ENCODE data around the gene PDE6G. TPM values are rescaled to one million over a fixed set of nuclear protein-coding genes. Genes with fewer than 3 reads are reported as not detected.

PDE6G gene
- total and polyA plus RNA-seq, 11 donors, result 0.67 to 2.3 (median 1.1) TPM; not detected in 7

DNA sequence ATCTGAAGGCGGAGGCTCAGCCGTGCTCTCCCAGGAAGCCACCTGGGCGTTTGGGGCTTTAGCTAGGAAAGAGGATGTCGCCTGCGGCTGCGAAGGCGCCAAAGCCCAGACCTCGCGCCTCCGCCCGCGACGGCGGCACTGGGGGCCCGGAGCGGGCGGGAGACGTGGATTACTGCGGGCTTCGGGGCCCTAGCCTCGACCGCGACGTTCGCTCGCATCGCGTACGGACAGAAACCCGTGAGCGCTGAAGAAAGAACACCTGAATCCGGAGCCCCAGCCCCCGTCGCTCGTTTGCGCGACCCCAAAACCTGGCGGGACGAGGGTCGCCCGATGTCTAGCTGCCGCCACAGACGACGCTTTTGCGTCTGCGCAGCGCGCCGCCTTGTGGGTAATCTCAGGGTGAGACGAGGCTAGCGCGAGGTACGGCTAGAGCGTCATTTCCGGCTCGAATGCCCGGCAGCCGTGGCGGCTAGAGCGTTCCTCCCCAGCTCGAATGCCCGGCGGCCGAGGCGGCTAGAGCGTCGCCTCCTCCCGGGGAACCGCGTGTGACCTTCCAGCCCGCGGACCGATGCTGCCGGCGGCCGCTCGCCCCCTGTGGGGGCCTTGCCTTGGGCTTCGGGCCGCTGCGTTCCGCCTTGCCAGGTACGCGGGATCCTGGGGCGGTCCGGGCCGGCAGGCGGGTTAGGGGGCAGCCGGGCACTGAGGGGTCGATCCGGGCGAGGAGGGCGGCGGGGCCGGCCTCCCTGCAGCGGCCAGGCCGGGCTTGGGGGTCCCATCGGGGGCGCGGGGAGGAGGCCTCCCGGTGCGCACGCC is 46.8 kb upstream of the PDE6G start, which contains the start of gene MRPL12:
MRPL12 (plus strand) TSS at position 434 of the 813 bp plus-strand sequence; CDS start at position 569, 135 bp downstream.
- Histone ChIP-seq H3K4me3 (peak within 1 kb of the TSS; percentile 66 to 99 (median 88)), H3K9me3 (no peaks in the 10 kb centered on the region), H3K36me3 (peaks cover 0 to 78% (median 68%) of the 10 kb centered on the region in 9 donors), H3K27ac (peak within 1 kb of the TSS; percentile 41 to 97 (median 92)), H3K4me1 (peaks cover 0 to 36% (median 28%) of the 10 kb centered on the region in 12 donors), H3K27me3 (no peaks in the 10 kb centered on the region)
- TF ChIP-seq POLR2A (IDR thresholded peaks at IDR 0.05), result peak in 1 of 2 donors; percentile 89
- TF ChIP-seq, protein P1, sequence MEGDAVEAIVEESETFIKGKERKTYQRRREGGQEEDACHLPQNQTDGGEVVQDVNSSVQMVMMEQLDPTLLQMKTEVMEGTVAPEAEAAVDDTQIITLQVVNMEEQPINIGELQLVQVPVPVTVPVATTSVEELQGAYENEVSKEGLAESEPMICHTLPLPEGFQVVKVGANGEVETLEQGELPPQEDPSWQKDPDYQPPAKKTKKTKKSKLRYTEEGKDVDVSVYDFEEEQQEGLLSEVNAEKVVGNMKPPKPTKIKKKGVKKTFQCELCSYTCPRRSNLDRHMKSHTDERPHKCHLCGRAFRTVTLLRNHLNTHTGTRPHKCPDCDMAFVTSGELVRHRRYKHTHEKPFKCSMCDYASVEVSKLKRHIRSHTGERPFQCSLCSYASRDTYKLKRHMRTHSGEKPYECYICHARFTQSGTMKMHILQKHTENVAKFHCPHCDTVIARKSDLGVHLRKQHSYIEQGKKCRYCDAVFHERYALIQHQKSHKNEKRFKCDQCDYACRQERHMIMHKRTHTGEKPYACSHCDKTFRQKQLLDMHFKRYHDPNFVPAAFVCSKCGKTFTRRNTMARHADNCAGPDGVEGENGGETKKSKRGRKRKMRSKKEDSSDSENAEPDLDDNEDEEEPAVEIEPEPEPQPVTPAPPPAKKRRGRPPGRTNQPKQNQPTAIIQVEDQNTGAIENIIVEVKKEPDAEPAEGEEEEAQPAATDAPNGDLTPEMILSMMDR (IDR thresholded peaks at IDR 0.05), result peak in 9 of 12 donors; percentile 13 to 49 (median 32)
- ATAC-seq (peak; percentile 87 to 95 (median 93)), DNase-seq (peak; percentile 94 to 96 (median 95))
- intact Hi-C loops (cut with DNase I), result no loop called here
- 0% methylated on average over 47 to 102 of the region's 102 CpGs for WGBS, 4 donors

DNA sequence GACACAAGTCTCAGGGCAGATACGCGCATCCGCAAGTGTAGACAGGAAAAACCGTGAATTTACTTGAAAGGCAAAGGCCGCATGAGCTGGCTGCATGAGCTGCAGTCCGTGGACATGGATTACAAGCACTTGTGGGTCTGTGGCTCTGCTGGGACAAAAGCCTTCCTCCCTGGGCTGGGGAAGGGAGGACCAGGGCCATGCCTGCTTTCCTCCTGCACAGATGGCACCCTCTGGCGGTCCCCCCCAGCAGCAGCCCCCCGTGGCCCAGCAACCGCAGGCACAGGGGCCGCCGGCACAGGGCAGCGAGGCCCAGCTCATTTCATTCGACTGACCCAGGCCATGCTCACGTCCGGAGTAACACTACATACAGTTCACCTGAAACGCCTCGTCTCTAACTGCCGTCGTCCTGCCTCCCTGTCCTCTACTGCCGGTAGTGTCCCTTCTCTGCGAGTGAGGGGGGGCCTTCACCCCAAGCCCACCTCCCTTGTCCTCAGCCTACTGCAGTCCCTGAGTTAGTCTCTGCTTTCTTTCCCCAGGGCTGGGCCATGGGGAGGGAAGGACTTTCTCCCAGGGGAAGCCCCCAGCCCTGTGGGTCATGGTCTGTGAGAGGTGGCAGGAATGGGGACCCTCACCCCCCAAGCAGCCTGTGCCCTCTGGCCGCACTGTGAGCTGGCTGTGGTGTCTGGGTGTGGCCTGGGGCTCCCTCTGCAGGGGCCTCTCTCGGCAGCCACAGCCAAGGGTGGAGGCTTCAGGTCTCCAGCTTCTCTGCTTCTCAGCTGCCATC is 45.1 kb upstream of the PDE6G start:
- no peaks in the 10 kb centered on the region for H3K27me3 ChIP-seq
- DNase-seq, result no peak
- no peak for ATAC-seq
- no peaks in the 10 kb centered on the region for H3K9me3 ChIP-seq
- 68 to 78% (median 72%) methylated on average over 23 of the region's 23 CpGs for WGBS, 4 donors
- TF ChIP-seq POLR2A (IDR thresholded peaks at IDR 0.05), result no peak
- TF ChIP-seq, protein P1 (IDR thresholded peaks at IDR 0.05), result no peak
- intact Hi-C loops (cut with DNase I), result no loop called here
- H3K4me1 ChIP-seq, result peaks cover 0 to 48% (median 31%) of the 10 kb centered on the region in 12 donors
- H3K36me3 ChIP-seq, result peaks cover 4 to 78% (median 68%) of the 10 kb centered on the region in 9 donors
- H3K4me3 ChIP-seq, result peak overlapping the region in 10 of 12 donors; percentile 66 to 99 (median 88)
- H3K27ac ChIP-seq, result peak overlapping the region in 2 of 12 donors; percentile 91 to 94

DNA sequence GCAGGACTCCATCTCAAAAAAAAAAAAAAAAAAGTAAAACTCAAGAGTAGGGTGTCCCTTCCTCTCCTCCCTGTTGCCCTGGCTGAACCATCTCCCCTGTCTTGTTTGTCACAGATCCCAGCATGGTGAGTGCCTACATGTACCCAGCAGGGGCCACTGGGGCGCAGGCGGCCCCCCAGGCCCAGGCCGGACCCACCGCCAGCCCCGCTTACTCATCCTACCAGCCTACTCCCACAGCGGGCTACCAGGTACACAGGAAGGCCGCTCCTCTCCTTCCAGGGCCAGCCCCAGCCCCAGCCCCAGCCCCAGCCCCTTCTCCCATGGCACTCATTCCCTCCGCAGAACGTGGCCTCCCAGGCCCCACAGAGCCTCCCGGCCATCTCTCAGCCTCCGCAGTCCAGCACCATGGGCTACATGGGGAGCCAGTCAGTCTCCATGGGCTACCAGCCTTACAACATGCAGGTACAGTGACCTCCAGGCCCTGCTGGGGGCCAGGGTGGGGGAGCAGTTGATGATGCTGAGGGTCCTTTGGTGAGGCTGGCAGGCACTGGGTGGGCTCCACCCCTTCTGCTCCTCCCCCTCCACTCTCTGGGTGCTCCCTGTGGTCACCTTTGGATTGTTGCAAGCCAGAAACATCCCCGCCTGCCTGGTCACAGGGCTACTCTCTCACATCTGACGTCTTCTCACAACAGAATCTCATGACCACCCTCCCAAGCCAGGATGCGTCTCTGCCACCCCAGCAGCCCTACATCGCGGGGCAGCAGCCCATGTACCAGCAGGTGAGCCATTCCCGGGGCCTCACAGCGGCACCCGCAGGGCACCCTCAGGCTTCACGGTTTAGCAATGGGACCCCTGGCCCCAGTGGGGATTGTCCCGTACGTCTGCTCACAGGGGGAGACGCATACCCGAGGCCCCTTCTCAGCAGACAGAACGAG is 44.3 kb upstream of the PDE6G start:
- WGBS, 4 donors, result 82 to 85% (median 83%) methylated on average over 18 to 25 of the region's 25 CpGs
- TF ChIP-seq POLR2A (IDR thresholded peaks at IDR 0.05), result no peak
- TF ChIP-seq, protein P1 (IDR thresholded peaks at IDR 0.05), result no peak
- peak overlapping the region in 1 of 12 donors; percentile 88 for H3K4me3 ChIP-seq
- intact Hi-C loops (cut with DNase I), result no loop called here
- peaks cover 0 to 49% (median 31%) of the 10 kb centered on the region in 12 donors for H3K4me1 ChIP-seq
- no peaks in the 10 kb centered on the region for H3K27me3 ChIP-seq
- no peak for ATAC-seq
- DNase-seq, result no peak
- H3K9me3 ChIP-seq, result no peaks in the 10 kb centered on the region
- peaks cover 6 to 78% (median 67%) of the 10 kb centered on the region in 9 donors for H3K36me3 ChIP-seq
- no peak overlapping the region for H3K27ac ChIP-seq

All from heart left ventricle (tissue), 16 donors.